Ascending aorta (tissue), 2 donors: ENCODE measurements around the gene PCDHGA1. TPM values are rescaled to one million over a fixed set of nuclear protein-coding genes. Genes with fewer than 3 reads are reported as not detected.
A peak's percentile ranks its signal among the peaks of the same experiment; 100 is the strongest.
"Not testable (repeated sequence)": the region's sequence is repeated elsewhere in the genome, so short reads cannot be mapped to it uniquely, and the experiment has no call there.

Source experiments
- DNase-seq, 2 donors: peaks; one replicate each; pipeline ENCODE4 v3.0.0-alpha.2; 2019; ENCODE audit warnings: low spot score in 2 of 2
- H3K27ac ChIP-seq, 2 donors: fragments of 200-600 bp; sonication (generic); one replicate each; pipeline ENCODE4 v1.5.1; 2016 to 2017; ENCODE audit warnings: mild to moderate bottlenecking in 1 of 2
- H3K27me3 ChIP-seq: fragments of 200-600 bp; sonication (generic); one replicate; pipeline ENCODE4 v1.5.1; 2017
- H3K36me3 ChIP-seq, 2 donors: fragments of 200-600 bp; sonication (generic); one replicate each; pipeline ENCODE4 v1.5.1; 2016
- H3K4me1 ChIP-seq, 2 donors: fragments of 200-600 bp; sonication (generic); one replicate each; pipeline ENCODE4 v1.5.1; 2016 to 2017; ENCODE audit warnings: mild to moderate bottlenecking in 1 of 2
- H3K4me3 ChIP-seq, 2 donors: fragments of 200-600 bp; sonication (generic); one replicate each; pipeline ENCODE4 v1.5.1; 2016 to 2017; ENCODE audit warnings: mild to moderate bottlenecking in 1 of 2
- H3K9me3 ChIP-seq, 2 donors: fragments of 200-600 bp; sonication (generic); one replicate each; pipeline ENCODE4 v1.5.1; 2016
- CTCF ChIP-seq, 3 experiments: fragments of 200-600 bp in 2 of 3; fragments of 450-650 bp in 1 of 3; sonication (generic) in 2 of 3; IDR thresholded peaks; one replicate each; pipeline ENCODE4 v1.5.1; 2016 to 2019; ENCODE audit warnings: antibody characterized with exemption in 3 of 3, mild to moderate bottlenecking in 1 of 3, moderate library complexity in 1 of 3
- intact Hi-C: fragments of 100-400 bp; cut with DNase I; formaldehyde crosslinking; loops from one replicate; pipeline ENCODE4 v1.15.1; 2023
- total RNA-seq: library from RNA; depleted of rRNA; stranded (reverse); fragments of >200 nt; gene quantifications from one replicate; pipeline ENCODE4 v1.1.0, GENCODE V29; 2016

The PCDHGA1 gene
- total RNA-seq, 1 donor from 2014 or later, result not detected

GRCh38 chr5:141343953-141344463, 13.7 kb downstream of the PCDHGA1 start:
- no peak overlapping the region for H3K27ac ChIP-seq
- intact Hi-C loops, result no loop called here
- H3K27me3 ChIP-seq, result no peaks in the 10 kb centered on the region
- DNase-seq, result no peak
- TF ChIP-seq CTCF (IDR thresholded peaks at IDR 0.05), result no peak
- H3K9me3 ChIP-seq, result peaks cover 77 to 99% of the 10 kb centered on the region in 2 donors
- H3K36me3 ChIP-seq, result no peaks in the 10 kb centered on the region
- peak overlapping the region in 1 of 2 donors; percentile 35 for H3K4me3 ChIP-seq
- no peaks in the 10 kb centered on the region for H3K4me1 ChIP-seq

GRCh38 chr5:141345327-141345726, 15.0 kb downstream of the PCDHGA1 start:
- Histone ChIP-seq H3K4me3 (no peak overlapping the region), H3K9me3 (peaks cover 79 to 99% of the 10 kb centered on the region in 2 donors), H3K4me1 (no peaks in the 10 kb centered on the region), H3K36me3 (no peaks in the 10 kb centered on the region), H3K27me3 (no peaks in the 10 kb centered on the region), H3K27ac (no peak overlapping the region)
- TF ChIP-seq CTCF (IDR thresholded peaks at IDR 0.05), result no peak
- intact Hi-C loops, result no loop called here
- DNase-seq, result no peak

GRCh38 chr5:141346017-141346416, 15.7 kb downstream of the PCDHGA1 start:
- H3K4me1 ChIP-seq, intact Hi-C loops, H3K27me3 ChIP-seq, H3K4me3 ChIP-seq, DNase-seq, H3K36me3 ChIP-seq, H3K27ac ChIP-seq: not testable (repeated sequence)
- H3K9me3 ChIP-seq, result peaks cover 79 to 99% of the 10 kb centered on the region in 2 donors

GRCh38 chr5:141349917-141350619, 19.8 kb downstream of the PCDHGA1 start, which contains the start of gene PCDHGB1:
PCDHGB1 (plus strand) TSS chr5:141350099; CDS start chr5:141350261, 162 bp downstream.
- Histone ChIP-seq H3K9me3 (peaks cover 67 to 99% of the 10 kb centered on the region in 2 donors), H3K27me3 (no peaks in the 10 kb centered on the region), H3K27ac (no peak within 1 kb of the TSS), H3K4me1 (no peaks in the 10 kb centered on the region), H3K36me3 (peaks cover 0 to 3% of the 10 kb centered on the region in 2 donors), H3K4me3 (peak within 1 kb of the TSS in 1 of 2 donors; percentile 36)
- peak in 1 of 3 experiments; percentile 22 for TF ChIP-seq CTCF (IDR thresholded peaks at IDR 0.05)
- DNase-seq, result no peak
- intact Hi-C loops, result no loop called here

- DNase-seq, result no peak
- no peak for TF ChIP-seq CTCF (IDR thresholded peaks at IDR 0.05)
- no peaks in the 10 kb centered on the region for H3K27me3 ChIP-seq
- H3K4me3 ChIP-seq, result no peak overlapping the region
- peaks cover 0 to 4% of the 10 kb centered on the region in 2 donors for H3K36me3 ChIP-seq
- no peak overlapping the region for H3K27ac ChIP-seq
- intact Hi-C loops, result no loop called here
- peaks cover 73 to 100% of the 10 kb centered on the region in 2 donors for H3K9me3 ChIP-seq
- no peaks in the 10 kb centered on the region for H3K4me1 ChIP-seq
Observed at GRCh38 chr5:141351591-141351990, 21.3 kb downstream of the PCDHGA1 start.

- intact Hi-C loops, result no loop called here
- no peaks in the 10 kb centered on the region for H3K27me3 ChIP-seq
- peaks cover 0 to 4% of the 10 kb centered on the region in 2 donors for H3K36me3 ChIP-seq
- peak in 2 of 3 experiments; percentile 11 to 27 for TF ChIP-seq CTCF (IDR thresholded peaks at IDR 0.05)
- DNase-seq, result no peak
- H3K4me3 ChIP-seq, result peak within 1 kb of the TSS; percentile 29 to 30
- H3K4me1 ChIP-seq, result no peaks in the 10 kb centered on the region
- H3K9me3 ChIP-seq, result peaks cover 81 to 99% of the 10 kb centered on the region in 2 donors
- no peak within 1 kb of the TSS for H3K27ac ChIP-seq
Observed at GRCh38 chr5:141354900-141355469, 24.7 kb downstream of the PCDHGA1 start, which contains the start of gene PCDHGA4. PCDHGA4 (plus strand) TSS chr5:141355021; CDS start chr5:141355108, 87 bp downstream.
